A549 (cell line): ENCODE data around the gene NDUFC1.

Experiments
- CEBPB ChIP-seq, 2 experiments: fragments of >200 bp in 1 of 2; sonication (Bioruptor Twin) in 1 of 2; formaldehyde crosslinking in 1 of 2; IDR thresholded peaks; 2 replicates each; pipeline ENCODE4 v1.6.1; 2012 to 2016
- PBX3 ChIP-seq: IDR thresholded peaks from 2 replicates; pipeline ENCODE4 v1.6.1; 2012
- SMC3 ChIP-seq: fragments of >200 bp; sonication (Bioruptor Twin); formaldehyde crosslinking; IDR thresholded peaks from 3 replicates; pipeline ENCODE4 v1.6.1; 2018; ENCODE audit warnings: inconsistent platforms
- TF ChIP-seq, protein P1 (sequence below): IDR thresholded peaks from 2 replicates; pipeline ENCODE4 v1.6.1; 2012; ENCODE audit warnings: low read depth, borderline replicate concordance
- TF ChIP-seq, protein P2 (sequence below): fragments of >200 bp; sonication (Bioruptor Twin); formaldehyde crosslinking; IDR thresholded peaks from 3 replicates; pipeline ENCODE4 v1.5.1; 2016

- no peak for TF ChIP-seq CEBPB (IDR thresholded peaks at IDR 0.05)
- no peak for TF ChIP-seq SMC3
- TF ChIP-seq, protein P1, sequence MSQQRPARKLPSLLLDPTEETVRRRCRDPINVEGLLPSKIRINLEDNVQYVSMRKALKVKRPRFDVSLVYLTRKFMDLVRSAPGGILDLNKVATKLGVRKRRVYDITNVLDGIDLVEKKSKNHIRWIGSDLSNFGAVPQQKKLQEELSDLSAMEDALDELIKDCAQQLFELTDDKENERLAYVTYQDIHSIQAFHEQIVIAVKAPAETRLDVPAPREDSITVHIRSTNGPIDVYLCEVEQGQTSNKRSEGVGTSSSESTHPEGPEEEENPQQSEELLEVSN: no peak
- TF ChIP-seq, protein P2, sequence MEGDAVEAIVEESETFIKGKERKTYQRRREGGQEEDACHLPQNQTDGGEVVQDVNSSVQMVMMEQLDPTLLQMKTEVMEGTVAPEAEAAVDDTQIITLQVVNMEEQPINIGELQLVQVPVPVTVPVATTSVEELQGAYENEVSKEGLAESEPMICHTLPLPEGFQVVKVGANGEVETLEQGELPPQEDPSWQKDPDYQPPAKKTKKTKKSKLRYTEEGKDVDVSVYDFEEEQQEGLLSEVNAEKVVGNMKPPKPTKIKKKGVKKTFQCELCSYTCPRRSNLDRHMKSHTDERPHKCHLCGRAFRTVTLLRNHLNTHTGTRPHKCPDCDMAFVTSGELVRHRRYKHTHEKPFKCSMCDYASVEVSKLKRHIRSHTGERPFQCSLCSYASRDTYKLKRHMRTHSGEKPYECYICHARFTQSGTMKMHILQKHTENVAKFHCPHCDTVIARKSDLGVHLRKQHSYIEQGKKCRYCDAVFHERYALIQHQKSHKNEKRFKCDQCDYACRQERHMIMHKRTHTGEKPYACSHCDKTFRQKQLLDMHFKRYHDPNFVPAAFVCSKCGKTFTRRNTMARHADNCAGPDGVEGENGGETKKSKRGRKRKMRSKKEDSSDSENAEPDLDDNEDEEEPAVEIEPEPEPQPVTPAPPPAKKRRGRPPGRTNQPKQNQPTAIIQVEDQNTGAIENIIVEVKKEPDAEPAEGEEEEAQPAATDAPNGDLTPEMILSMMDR: no peak
- TF ChIP-seq PBX3: no peak
These were observed at the start of gene NDUFC1 for GRCh38 chr4:139301821-139302611.
